Ascending aorta (tissue), 2 donors: ENCODE measurements around the gene CNTNAP2. TPM values are rescaled to one million over a fixed set of nuclear protein-coding genes. Genes with fewer than 3 reads are reported as not detected.

Experiments
- DNase-seq, 2 donors: peaks; one replicate each; pipeline ENCODE4 v3.0.0-alpha.2; 2019; ENCODE audit warnings: low spot score in 2 of 2
- H3K27ac ChIP-seq, 2 donors: fragments of 200-600 bp; sonication (generic); one replicate each; pipeline ENCODE4 v1.5.1; 2016 to 2017; ENCODE audit warnings: mild to moderate bottlenecking in 1 of 2
- H3K27me3 ChIP-seq: fragments of 200-600 bp; sonication (generic); one replicate; pipeline ENCODE4 v1.5.1; 2017
- H3K36me3 ChIP-seq, 2 donors: fragments of 200-600 bp; sonication (generic); one replicate each; pipeline ENCODE4 v1.5.1; 2016
- H3K4me1 ChIP-seq, 2 donors: fragments of 200-600 bp; sonication (generic); one replicate each; pipeline ENCODE4 v1.5.1; 2016 to 2017; ENCODE audit warnings: mild to moderate bottlenecking in 1 of 2
- H3K4me3 ChIP-seq, 2 donors: fragments of 200-600 bp; sonication (generic); one replicate each; pipeline ENCODE4 v1.5.1; 2016 to 2017; ENCODE audit warnings: mild to moderate bottlenecking in 1 of 2
- H3K9me3 ChIP-seq, 2 donors: fragments of 200-600 bp; sonication (generic); one replicate each; pipeline ENCODE4 v1.5.1; 2016
- intact Hi-C: fragments of 100-400 bp; cut with DNase I; formaldehyde crosslinking; loops from one replicate; pipeline ENCODE4 v1.15.1; 2023
- total RNA-seq: library from RNA; depleted of rRNA; stranded (reverse); fragments of >200 nt; gene quantifications from one replicate; pipeline ENCODE4 v1.1.0, GENCODE V29; 2016
- TF ChIP-seq, protein P1 (sequence below), 3 experiments: fragments of 200-600 bp in 2 of 3; fragments of 450-650 bp in 1 of 3; sonication (generic) in 2 of 3; IDR thresholded peaks; one replicate each; pipeline ENCODE4 v1.5.1; 2016 to 2019; ENCODE audit warnings: antibody characterized with exemption in 3 of 3, mild to moderate bottlenecking in 1 of 3, moderate library complexity in 1 of 3

The CNTNAP2 gene
- total RNA-seq, 1 donor from 2014 or later = not detected

DNA sequence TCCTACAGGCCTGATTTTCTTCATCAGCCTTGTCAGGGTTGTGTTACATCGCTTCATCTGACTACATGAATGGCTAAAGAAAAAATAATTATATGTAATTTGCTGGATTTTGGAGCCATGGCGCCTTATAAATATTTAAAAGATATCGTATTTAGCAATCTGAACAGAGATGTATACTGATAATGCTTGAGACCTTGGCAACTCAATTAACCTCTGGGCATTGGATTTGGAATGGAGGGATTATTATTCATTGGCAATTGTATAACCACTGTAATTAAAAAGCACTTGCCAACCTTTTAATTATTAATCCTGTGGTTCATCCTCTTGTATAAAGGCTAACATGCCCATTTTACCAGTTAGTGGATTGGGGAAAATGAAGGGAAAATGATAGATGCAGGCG is 745.1 kb downstream of the CNTNAP2 start:
- DNase-seq = no peak
- no peaks in the 10 kb centered on the region for H3K27me3 ChIP-seq
- H3K27ac ChIP-seq = no peak overlapping the region
- TF ChIP-seq, protein P1, sequence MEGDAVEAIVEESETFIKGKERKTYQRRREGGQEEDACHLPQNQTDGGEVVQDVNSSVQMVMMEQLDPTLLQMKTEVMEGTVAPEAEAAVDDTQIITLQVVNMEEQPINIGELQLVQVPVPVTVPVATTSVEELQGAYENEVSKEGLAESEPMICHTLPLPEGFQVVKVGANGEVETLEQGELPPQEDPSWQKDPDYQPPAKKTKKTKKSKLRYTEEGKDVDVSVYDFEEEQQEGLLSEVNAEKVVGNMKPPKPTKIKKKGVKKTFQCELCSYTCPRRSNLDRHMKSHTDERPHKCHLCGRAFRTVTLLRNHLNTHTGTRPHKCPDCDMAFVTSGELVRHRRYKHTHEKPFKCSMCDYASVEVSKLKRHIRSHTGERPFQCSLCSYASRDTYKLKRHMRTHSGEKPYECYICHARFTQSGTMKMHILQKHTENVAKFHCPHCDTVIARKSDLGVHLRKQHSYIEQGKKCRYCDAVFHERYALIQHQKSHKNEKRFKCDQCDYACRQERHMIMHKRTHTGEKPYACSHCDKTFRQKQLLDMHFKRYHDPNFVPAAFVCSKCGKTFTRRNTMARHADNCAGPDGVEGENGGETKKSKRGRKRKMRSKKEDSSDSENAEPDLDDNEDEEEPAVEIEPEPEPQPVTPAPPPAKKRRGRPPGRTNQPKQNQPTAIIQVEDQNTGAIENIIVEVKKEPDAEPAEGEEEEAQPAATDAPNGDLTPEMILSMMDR (IDR thresholded peaks at IDR 0.05) = no peak
- no peaks in the 10 kb centered on the region for H3K36me3 ChIP-seq
- no peak overlapping the region for H3K4me3 ChIP-seq
- no peaks in the 10 kb centered on the region for H3K9me3 ChIP-seq
- intact Hi-C loops = no loop called here
- H3K4me1 ChIP-seq = no peaks in the 10 kb centered on the region

DNA sequence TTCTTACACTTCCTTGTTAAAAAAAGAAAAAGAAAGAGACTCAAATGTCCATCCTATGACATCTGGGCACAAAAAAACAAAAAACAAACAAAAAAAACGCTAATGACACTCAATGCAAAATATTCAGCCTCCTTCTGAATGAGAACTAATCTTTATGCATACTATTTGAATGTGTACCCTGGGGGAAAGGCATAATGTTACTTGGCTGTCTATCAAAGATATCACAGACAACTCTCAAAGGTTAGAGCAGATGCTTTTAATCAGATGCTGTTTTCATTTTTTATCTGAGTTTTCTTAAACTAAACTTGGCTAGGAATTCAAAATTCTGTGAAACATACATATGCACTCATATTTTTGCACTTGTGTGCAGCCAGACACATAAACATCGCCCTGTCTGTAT is 745.8 kb downstream of the CNTNAP2 start:
- Histone ChIP-seq H3K36me3 (no peaks in the 10 kb centered on the region), H3K9me3 (no peaks in the 10 kb centered on the region), H3K4me1 (no peaks in the 10 kb centered on the region), H3K27me3 (no peaks in the 10 kb centered on the region), H3K4me3 (no peak overlapping the region), H3K27ac (no peak overlapping the region)
- intact Hi-C loops = no loop called here
- no peak for DNase-seq
- TF ChIP-seq, protein P1 (IDR thresholded peaks at IDR 0.05) = no peak

DNA sequence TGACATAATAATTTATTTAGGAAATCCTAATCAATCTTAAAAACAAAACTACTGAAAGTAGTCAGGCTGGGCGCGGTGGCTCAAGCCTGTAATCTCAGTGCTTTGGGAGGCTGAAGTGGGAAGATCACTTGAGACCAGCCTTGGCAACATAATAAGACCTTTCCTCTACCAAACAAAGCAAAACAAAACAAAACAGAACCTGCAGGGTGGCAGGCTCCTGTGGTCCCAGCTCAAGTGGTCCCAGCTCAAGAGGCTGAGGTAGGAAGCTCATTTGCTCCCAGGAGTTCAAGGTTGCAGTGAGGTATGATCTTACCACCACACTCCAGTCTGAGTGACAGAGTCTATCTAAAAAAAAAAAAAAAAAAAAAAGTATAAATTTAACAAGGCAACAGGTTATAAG is 748.0 kb downstream of the CNTNAP2 start:
- Histone ChIP-seq H3K36me3 (no peaks in the 10 kb centered on the region), H3K9me3 (no peaks in the 10 kb centered on the region), H3K4me3 (no peak overlapping the region), H3K27me3 (no peaks in the 10 kb centered on the region), H3K4me1 (no peaks in the 10 kb centered on the region), H3K27ac (no peak overlapping the region)
- intact Hi-C loops = no loop called here
- DNase-seq = no peak
- TF ChIP-seq, protein P1 (IDR thresholded peaks at IDR 0.05) = no peak

DNA sequence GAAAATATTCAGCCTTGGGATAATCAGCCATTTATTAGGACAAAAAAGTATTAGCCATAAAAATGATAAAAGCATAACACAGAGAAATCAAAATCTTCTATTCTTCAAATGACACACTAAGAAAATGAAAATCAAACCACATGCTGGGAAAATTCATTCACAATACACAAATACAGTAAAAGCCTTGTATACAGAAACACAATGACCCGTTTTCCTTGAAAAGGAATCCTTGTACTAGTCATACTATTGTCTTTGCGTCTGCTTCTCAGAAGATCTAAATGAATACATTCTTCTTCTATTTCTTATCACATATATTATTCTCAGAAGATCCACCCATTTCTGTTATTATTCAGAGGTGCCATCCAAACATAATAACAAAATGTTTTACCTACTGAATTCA is 749.1 kb downstream of the CNTNAP2 start:
- intact Hi-C loops = no loop called here
- no peak overlapping the region for H3K4me3 ChIP-seq
- no peak for DNase-seq
- no peak overlapping the region for H3K27ac ChIP-seq
- no peaks in the 10 kb centered on the region for H3K9me3 ChIP-seq
- no peaks in the 10 kb centered on the region for H3K36me3 ChIP-seq
- H3K4me1 ChIP-seq = no peaks in the 10 kb centered on the region
- TF ChIP-seq, protein P1 (IDR thresholded peaks at IDR 0.05) = no peak
- H3K27me3 ChIP-seq = no peaks in the 10 kb centered on the region

DNA sequence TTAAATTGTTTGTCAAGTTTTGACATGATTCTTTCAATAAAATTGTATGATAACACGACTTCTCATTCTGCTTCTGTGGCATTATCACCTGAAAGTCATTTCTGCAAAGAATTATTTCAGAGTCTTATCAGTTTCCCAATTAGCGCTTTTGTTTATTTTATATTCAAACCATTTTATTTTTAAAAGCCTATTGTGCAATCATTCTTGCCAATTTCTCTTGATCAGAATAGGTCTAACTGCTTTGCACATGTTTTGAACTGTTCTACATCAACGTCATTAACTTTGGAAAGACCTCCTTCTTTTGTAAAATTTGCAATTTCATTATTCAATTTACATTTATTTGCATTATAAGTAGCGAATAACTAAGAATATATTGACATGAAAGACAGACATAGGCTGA is 758.1 kb downstream of the CNTNAP2 start:
- Histone ChIP-seq H3K27me3 (no peaks in the 10 kb centered on the region), H3K27ac (no peak overlapping the region), H3K36me3 (no peaks in the 10 kb centered on the region), H3K4me1 (no peaks in the 10 kb centered on the region), H3K4me3 (no peak overlapping the region), H3K9me3 (no peaks in the 10 kb centered on the region)
- intact Hi-C loops = no loop called here
- TF ChIP-seq, protein P1 (IDR thresholded peaks at IDR 0.05) = no peak
- DNase-seq = no peak

DNA sequence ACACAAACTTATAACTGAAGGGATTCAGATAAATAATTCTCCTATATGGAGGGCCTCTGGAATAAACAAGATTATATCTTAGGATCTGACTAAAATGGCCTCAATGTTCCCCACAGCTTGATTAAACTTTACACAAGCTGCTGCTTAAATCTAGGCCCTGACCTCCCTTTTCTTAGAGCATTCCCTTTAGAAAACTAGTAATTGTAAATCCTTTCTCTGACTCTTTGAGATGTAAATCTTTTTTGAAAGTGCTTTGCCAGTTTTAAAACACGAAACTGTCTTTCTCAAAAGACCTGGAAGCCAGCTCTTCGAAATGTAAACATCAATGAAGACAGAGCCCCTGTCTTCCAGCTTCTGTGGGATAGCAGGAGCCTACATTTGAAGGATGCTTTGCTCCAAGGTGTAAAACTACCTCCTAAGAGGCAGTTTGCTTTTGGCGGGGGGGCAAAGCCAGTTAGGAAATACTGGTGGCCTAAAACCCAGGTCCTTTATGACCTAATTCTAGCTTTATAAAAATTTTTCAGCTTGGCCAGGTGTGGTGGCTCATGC is 758.7 kb downstream of the CNTNAP2 start:
- DNase-seq = no peak
- H3K27me3 ChIP-seq = no peaks in the 10 kb centered on the region
- intact Hi-C loops = no loop called here

More for the DNA sequence above, 758.7 kb downstream of the CNTNAP2 start:
- no peaks in the 10 kb centered on the region for H3K4me1 ChIP-seq
- H3K27ac ChIP-seq = no peak overlapping the region
- no peaks in the 10 kb centered on the region for H3K36me3 ChIP-seq
- no peaks in the 10 kb centered on the region for H3K9me3 ChIP-seq
- H3K4me3 ChIP-seq = no peak overlapping the region
- TF ChIP-seq, protein P1 (IDR thresholded peaks at IDR 0.05) = no peak
